Activated CD4-positive, alpha-beta memory T cell treated with anti-CD3 and anti-CD28 coated beads for 36 hours (primary cell): ENCODE measurements around the gene CRIM1. TPM values are rescaled to one million over a fixed set of nuclear protein-coding genes. Genes with fewer than 3 reads are reported as not detected.

Experiments
- CTCF ChIA-PET: fragments of 350-600 bp; sonication (Branson Sonifier 250); formaldehyde crosslinking; loops from one replicate; lab custom pipeline; 2021; ENCODE audit warnings: antibody characterized with exemption, inconsistent platforms; lab: Charles Lee
- POLR2A ChIA-PET: fragments of 350-600 bp; sonication (Branson Sonifier 250); formaldehyde crosslinking; loops from one replicate; lab custom pipeline; 2021; ENCODE audit warnings: antibody characterized with exemption; lab: Charles Lee
- DNase-seq: peaks from one replicate; pipeline ENCODE4 v3.0.0-alpha.2; 2020
- H3K27ac Mint-ChIP-seq: one replicate; pipeline ENCODE4 v1.8.0; 2021; ENCODE audit warnings: mixed read lengths
- H3K27me3 Mint-ChIP-seq: one replicate; pipeline ENCODE4 v1.8.0; 2021; ENCODE audit warnings: mixed read lengths
- H3K36me3 Mint-ChIP-seq: one replicate; pipeline ENCODE4 v1.8.0; 2021; ENCODE audit warnings: mixed read lengths
- H3K4me1 Mint-ChIP-seq: one replicate; pipeline ENCODE4 v1.8.0; 2021; ENCODE audit warnings: low read depth, mixed read lengths
- H3K4me3 Mint-ChIP-seq: one replicate; pipeline ENCODE4 v1.8.0; 2021; ENCODE audit warnings: mild to moderate bottlenecking, mixed read lengths
- H3K9me3 Mint-ChIP-seq: one replicate; pipeline ENCODE4 v1.8.0; 2021; ENCODE audit warnings: mixed read lengths
- intact Hi-C: fragments of 100-400 bp; cut with micrococcal nuclease; formaldehyde crosslinking; loops from one replicate; pipeline ENCODE4 v1.15.1; 2023
- total RNA-seq, 2 experiments: library from RNA; stranded (reverse); gene quantifications; one replicate each; pipeline ENCODE4 v1.2.3, GENCODE V29; 2021

CRIM1 gene
- total RNA-seq, 2 experiments from 2014 or later: 5.3 to 5.5 TPM

GRCh38 chr2:36421379-36421778 is 65.8 kb downstream of the CRIM1 start:
- Mint-ChIP-seq H3K4me1 (peaks cover 4% of the 10 kb centered on the region), H3K4me3 (no peak overlapping the region), H3K27ac (no peak overlapping the region), H3K27me3 (no peaks in the 10 kb centered on the region), H3K9me3 (no peaks in the 10 kb centered on the region), H3K36me3 (no peaks in the 10 kb centered on the region)
- intact Hi-C loops: no loop called here
- ChIA-PET CTCF (no interaction called here), POLR2A (no interaction called here)
- DNase-seq: no peak

GRCh38 chr2:36423172-36423571 is 67.6 kb downstream of the CRIM1 start:
- H3K36me3 Mint-ChIP-seq: no peaks in the 10 kb centered on the region
- no peaks in the 10 kb centered on the region for H3K27me3 Mint-ChIP-seq
- H3K4me3 Mint-ChIP-seq: no peak overlapping the region
- ChIA-PET CTCF (interaction anchor here (0.9 to 1.4 kb wide), 3 partner anchors 9 to 17 kb away, joined by 4 to 5 read pairs (median 4); no protein-coding TSS in a partner anchor), POLR2A (interaction anchor here (0.6 kb wide), 1 partner anchor 11 kb away, joined by 3 read pairs; no protein-coding TSS in a partner anchor)
- intact Hi-C loops: no loop called here
- no peaks in the 10 kb centered on the region for H3K9me3 Mint-ChIP-seq
- peaks cover 4% of the 10 kb centered on the region for H3K4me1 Mint-ChIP-seq
- no peak for DNase-seq
- no peak overlapping the region for H3K27ac Mint-ChIP-seq

DNA sequence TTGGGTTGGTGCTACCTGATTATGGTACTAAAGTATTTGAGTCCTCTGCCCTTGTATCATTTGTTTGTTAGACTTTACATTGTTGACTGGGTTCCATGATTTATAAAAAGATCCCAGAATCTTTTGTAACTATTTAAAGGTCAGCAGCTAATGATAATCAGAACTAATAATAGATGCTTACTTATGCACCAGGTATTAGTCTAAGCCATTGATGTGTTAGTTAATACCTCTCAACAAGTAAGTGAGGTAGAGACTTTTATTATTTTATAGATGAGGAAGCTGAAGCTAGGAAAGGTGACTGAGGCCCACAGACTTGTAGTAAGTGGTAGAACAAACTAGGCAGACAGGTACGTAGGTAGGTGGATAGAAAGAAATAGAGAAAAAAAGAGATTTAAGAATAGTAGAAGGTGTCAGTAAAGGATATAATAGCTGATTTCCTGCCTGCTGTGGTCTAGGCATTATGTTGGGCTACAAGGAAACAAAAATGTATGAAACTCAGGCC is 68.1 kb downstream of the CRIM1 start:
- Mint-ChIP-seq H3K27ac (no peak overlapping the region), H3K27me3 (no peaks in the 10 kb centered on the region), H3K36me3 (no peaks in the 10 kb centered on the region), H3K4me1 (peaks cover 4% of the 10 kb centered on the region), H3K4me3 (no peak overlapping the region), H3K9me3 (no peaks in the 10 kb centered on the region)
- DNase-seq: no peak
- ChIA-PET POLR2A (no interaction called here), CTCF (interaction anchor here (1.4 kb wide), 1 partner anchor 17 kb away, joined by 4 read pairs; no protein-coding TSS in a partner anchor)
- intact Hi-C loops: no loop called here

DNA sequence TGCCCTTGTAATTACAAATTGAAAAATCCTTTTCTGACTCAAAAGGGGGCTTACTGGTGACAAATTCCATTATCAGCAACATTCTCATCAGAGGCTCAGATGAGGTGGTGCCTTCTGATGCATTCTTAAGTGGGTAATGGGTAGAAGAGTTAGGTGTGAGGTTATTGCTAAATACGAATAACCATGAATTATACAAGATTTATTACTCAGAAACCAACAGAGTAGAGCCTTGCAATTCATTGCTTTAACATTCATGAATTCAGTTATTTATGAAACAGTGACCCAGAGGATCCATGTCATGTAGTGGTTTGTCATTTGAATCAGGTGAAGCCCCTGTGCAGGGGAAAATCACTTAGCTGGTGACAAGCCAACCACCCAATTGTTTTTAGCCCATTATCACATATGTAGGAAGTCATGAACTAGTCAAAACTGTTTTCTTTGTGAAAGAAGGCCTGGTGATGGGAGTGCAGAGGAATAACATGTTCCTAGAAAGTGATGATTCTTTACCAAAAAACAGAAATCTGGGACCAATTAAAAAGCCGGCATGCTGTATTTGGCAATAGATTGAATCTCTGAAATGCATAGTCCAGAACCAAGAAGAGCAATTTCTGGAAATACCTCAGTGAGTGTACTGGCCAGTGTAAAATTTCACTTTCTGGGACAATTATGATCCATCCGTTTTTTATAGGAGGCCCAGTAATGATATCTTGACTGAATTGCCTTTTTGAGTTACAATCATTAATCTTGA is 70.2 kb downstream of the CRIM1 start:
- CTCF ChIA-PET: no interaction called here

DNA sequence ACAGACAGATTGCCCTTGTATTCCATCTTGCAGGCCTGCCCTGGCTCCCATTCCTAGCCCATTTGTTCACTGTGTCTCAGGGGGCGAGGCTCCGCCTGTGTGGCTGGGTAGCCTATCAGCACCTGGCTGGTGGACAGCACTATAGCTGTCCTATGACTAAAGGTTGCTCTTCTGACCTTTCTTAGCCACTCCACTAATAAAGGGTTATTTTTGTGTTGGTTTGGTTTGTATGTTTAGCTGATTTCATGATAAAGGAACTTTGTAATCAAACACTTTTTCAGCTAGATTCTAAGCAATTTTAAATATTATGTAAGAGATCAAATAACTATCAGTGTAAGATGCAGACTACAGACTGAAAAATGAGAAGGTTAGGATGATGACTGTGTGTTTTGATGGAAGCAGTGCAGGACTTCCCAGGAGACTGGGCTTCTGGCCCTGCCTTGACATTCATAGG is 72.2 kb downstream of the CRIM1 start:
- Mint-ChIP-seq H3K27me3 (no peaks in the 10 kb centered on the region), H3K4me1 (no peaks in the 10 kb centered on the region), H3K27ac (no peak overlapping the region), H3K9me3 (no peaks in the 10 kb centered on the region), H3K4me3 (no peak overlapping the region), H3K36me3 (no peaks in the 10 kb centered on the region)
- ChIA-PET POLR2A (interaction anchor here (0.6 kb wide), 1 partner anchor 119 kb away, joined by 3 read pairs; no protein-coding TSS in a partner anchor), CTCF (no interaction called here)
- intact Hi-C loops: no loop called here
- DNase-seq: no peak

More for the DNA sequence above, 70.2 kb downstream of the CRIM1 start:
- DNase-seq: no peak
- no peaks in the 10 kb centered on the region for H3K27me3 Mint-ChIP-seq
- H3K4me3 Mint-ChIP-seq: no peak overlapping the region
- no peak overlapping the region for H3K27ac Mint-ChIP-seq
- no peaks in the 10 kb centered on the region for H3K9me3 Mint-ChIP-seq
- intact Hi-C loops: no loop called here
- H3K36me3 Mint-ChIP-seq: no peaks in the 10 kb centered on the region
- no peaks in the 10 kb centered on the region for H3K4me1 Mint-ChIP-seq
- POLR2A ChIA-PET: no interaction called here

- Mint-ChIP-seq H3K4me3 (no peak overlapping the region), H3K27me3 (no peaks in the 10 kb centered on the region), H3K36me3 (no peaks in the 10 kb centered on the region), H3K4me1 (no peaks in the 10 kb centered on the region), H3K27ac (no peak overlapping the region), H3K9me3 (no peaks in the 10 kb centered on the region)
- ChIA-PET POLR2A (no interaction called here), CTCF (no interaction called here)
- DNase-seq: no peak
- intact Hi-C loops: no loop called here
Observed at GRCh38 chr2:36430549-36430948, 75.0 kb downstream of the CRIM1 start.

- Mint-ChIP-seq H3K36me3 (no peaks in the 10 kb centered on the region), H3K27me3 (no peaks in the 10 kb centered on the region), H3K9me3 (no peaks in the 10 kb centered on the region), H3K27ac (no peak overlapping the region), H3K4me1 (no peaks in the 10 kb centered on the region), H3K4me3 (no peak overlapping the region)
- no peak for DNase-seq
- intact Hi-C loops: no loop called here
- ChIA-PET CTCF (no interaction called here), POLR2A (no interaction called here)
Observed at GRCh38 chr2:36432479-36432878, 76.9 kb downstream of the CRIM1 start.

DNA sequence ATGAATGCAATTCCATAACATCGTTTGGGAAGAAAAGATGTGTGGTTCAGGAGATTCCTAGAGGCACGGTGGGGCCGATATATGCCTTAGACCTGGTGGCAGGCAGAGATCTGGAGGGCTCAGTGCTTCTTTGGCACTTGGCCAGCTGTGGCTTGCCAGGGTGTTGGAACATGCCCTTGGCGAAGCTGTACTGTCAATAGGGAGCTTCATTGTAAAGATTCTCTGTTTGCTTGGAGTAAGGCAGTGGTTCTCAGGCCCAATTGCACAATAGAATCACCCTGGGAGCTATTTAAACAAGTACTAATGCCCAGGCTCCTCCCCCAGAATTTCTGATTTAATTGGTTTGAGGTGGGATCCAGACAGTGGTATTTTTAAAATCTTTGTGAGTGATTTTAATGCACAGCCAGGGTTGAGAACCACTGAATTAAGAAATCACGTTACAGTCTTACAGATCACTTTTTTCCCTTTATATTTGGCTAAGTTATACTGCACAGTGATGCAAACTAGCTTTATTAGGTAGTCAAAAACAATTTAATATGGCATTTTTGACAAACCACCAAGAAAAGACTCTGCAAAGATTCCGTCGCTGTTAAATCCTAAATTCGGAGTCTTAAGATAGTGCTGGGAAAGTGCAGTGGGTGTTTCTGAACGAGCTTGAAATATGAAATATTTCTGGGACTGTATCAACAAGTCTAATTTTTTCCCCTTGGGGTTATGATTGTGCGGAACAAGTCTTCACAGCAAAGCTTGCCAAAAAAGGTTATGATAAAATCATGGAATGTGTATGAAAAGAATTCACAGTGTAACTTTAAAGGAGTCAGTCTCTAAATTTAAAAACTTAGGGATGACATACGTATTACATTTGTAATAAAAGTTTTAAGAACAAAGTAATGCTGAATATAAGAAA is 78.0 kb downstream of the CRIM1 start:
- ChIA-PET CTCF (no interaction called here), POLR2A (no interaction called here)
- intact Hi-C loops: no loop called here
- Mint-ChIP-seq H3K9me3 (no peaks in the 10 kb centered on the region), H3K27ac (no peak overlapping the region), H3K36me3 (no peaks in the 10 kb centered on the region), H3K4me3 (no peak overlapping the region), H3K4me1 (no peaks in the 10 kb centered on the region), H3K27me3 (no peaks in the 10 kb centered on the region)
- DNase-seq: no peak

DNA sequence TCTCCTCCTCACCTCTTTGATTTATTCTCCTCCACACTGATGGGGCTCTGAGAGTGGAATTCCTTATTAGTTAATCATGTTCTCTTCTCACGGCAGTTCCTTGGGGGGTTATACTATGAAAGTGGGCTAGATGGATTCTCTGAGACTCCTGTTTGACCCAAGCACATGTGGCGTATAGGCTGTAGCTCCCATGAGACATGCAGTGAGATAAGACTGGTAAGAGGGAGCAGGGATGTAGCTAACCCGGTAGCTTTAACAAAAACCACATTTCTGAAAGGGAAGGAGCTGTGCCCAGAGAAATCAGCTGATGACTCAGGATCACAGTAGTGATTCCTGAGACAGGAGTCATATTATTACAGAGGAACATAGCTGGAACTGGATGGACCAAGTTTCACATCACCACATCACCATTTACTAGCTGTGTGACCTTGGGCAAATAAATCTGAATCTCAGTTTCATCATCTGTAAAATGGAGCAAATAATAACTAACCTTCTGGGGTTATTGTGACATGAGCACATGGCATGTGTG is 82.9 kb downstream of the CRIM1 start:
- intact Hi-C loops: no loop called here
- Mint-ChIP-seq H3K9me3 (no peaks in the 10 kb centered on the region), H3K4me3 (no peak overlapping the region), H3K27ac (no peak overlapping the region), H3K36me3 (peaks cover 4% of the 10 kb centered on the region), H3K27me3 (no peaks in the 10 kb centered on the region), H3K4me1 (peaks cover 6% of the 10 kb centered on the region)
- CTCF ChIA-PET: no interaction called here
- no peak for DNase-seq
- POLR2A ChIA-PET: no interaction called here

GRCh38 chr2:36439084-36439483 is 83.5 kb downstream of the CRIM1 start:
- H3K27me3 Mint-ChIP-seq: no peaks in the 10 kb centered on the region
- intact Hi-C loops: no loop called here
- CTCF ChIA-PET: no interaction called here

DNA sequence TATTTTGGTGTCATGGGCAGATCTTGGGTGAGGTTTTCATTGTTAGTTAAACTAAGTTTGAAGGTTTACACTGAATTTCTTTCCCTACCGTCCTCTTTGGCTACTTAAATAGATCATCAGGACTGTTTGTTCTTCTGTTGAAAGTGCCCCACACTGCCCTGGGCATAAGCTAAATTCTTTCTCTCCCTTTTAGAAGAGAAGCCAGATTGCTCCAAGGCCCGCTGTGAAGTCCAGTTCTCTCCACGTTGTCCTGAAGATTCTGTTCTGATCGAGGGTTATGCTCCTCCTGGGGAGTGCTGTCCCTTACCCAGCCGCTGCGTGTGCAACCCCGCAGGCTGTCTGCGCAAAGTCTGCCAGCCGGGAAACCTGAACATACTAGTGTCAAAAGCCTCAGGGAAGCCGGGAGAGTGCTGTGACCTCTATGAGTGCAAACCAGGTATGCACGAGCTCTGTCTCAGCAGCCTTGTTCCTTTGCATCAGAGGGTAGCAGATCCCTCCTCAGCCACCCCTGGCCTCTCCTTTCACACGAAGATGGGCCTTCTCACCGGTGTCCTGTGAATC is 85.6 kb downstream of the CRIM1 start:
- POLR2A ChIA-PET: no interaction called here
- CTCF ChIA-PET: no interaction called here
- intact Hi-C loops: no loop called here
- H3K27ac Mint-ChIP-seq: no peak overlapping the region
- H3K36me3 Mint-ChIP-seq: peaks cover 4% of the 10 kb centered on the region
- no peaks in the 10 kb centered on the region for H3K9me3 Mint-ChIP-seq
- H3K4me3 Mint-ChIP-seq: no peak overlapping the region
- peaks cover 6% of the 10 kb centered on the region for H3K4me1 Mint-ChIP-seq
- no peak for DNase-seq
- H3K27me3 Mint-ChIP-seq: no peaks in the 10 kb centered on the region

More at GRCh38 chr2:36439084-36439483, 83.5 kb downstream of the CRIM1 start:
- Mint-ChIP-seq H3K27ac (no peak overlapping the region), H3K9me3 (no peaks in the 10 kb centered on the region), H3K4me3 (no peak overlapping the region), H3K36me3 (peaks cover 4% of the 10 kb centered on the region), H3K4me1 (peaks cover 6% of the 10 kb centered on the region)
- POLR2A ChIA-PET: no interaction called here
- DNase-seq: no peak

GRCh38 chr2:36441816-36442215 is 86.2 kb downstream of the CRIM1 start:
- intact Hi-C loops: no loop called here
- no peak for DNase-seq
- Mint-ChIP-seq H3K36me3 (peaks cover 4% of the 10 kb centered on the region), H3K4me3 (no peak overlapping the region), H3K9me3 (no peaks in the 10 kb centered on the region), H3K27me3 (no peaks in the 10 kb centered on the region), H3K4me1 (peaks cover 6% of the 10 kb centered on the region), H3K27ac (no peak overlapping the region)
- ChIA-PET CTCF (no interaction called here), POLR2A (no interaction called here)
